OCI-LY3 (cell line): ENCODE measurements around the gene DMRT1.

Experiments
- CTCF ChIP-seq: fragments of 200-600, 300-600 bp; sonication (generic); IDR thresholded peaks from 2 replicates; pipeline ENCODE4 v1.5.1; 2014; ENCODE audit warnings: antibody characterized with exemption, low read length, low read depth
- EZH2phosphoT487 ChIP-seq: fragments of 200-600 bp; shearing (Covaris generic); IDR thresholded peaks from 2 replicates; pipeline ENCODE4 v1.6.1; 2018; ENCODE audit warnings: antibody characterized with exemption, mixed run types, low read depth

GRCh38 chr9:979983-980382 lies 138.5 kb downstream of the DMRT1 start:
- no peak for TF ChIP-seq EZH2phosphoT487
- TF ChIP-seq CTCF = no peak
